HL-60 (cell line): ENCODE measurements around the gene NOS3.

ENCODE experiments used
- CTCF ChIP-seq: IDR thresholded peaks from one replicate; pipeline ENCODE4 v1.5.1; 2011; ENCODE audit warnings: low read length, control low read depth, inconsistent platforms; ENCODE audit not compliant: insufficient read depth
- GABPA ChIP-seq: IDR thresholded peaks from 2 replicates; pipeline ENCODE4 v1.6.1; 2012; ENCODE audit warnings: low read depth
- POLR2AphosphoS5 ChIP-seq: IDR thresholded peaks from 2 replicates; pipeline ENCODE4 v1.6.1; 2012; ENCODE audit warnings: low read depth
- REST ChIP-seq: IDR thresholded peaks from 2 replicates; pipeline ENCODE4 v1.6.1; 2012; ENCODE audit warnings: low read depth; ENCODE audit not compliant: insufficient replicate concordance
- SPI1 ChIP-seq: IDR thresholded peaks from 2 replicates; pipeline ENCODE4 v1.6.1; 2012; ENCODE audit warnings: low read depth, mild to moderate bottlenecking, borderline replicate concordance

- TF ChIP-seq POLR2AphosphoS5: no peak
- TF ChIP-seq REST: no peak
- no peak for TF ChIP-seq CTCF
- TF ChIP-seq GABPA: no peak
- no peak for TF ChIP-seq SPI1
Observed at GRCh38 chr7:150982351-150982750, 8.5 kb upstream of the NOS3 start.
